CD14-positive monocyte (primary cell): ENCODE results near the gene ACAP3. TPM values are rescaled to one million over a fixed set of nuclear protein-coding genes. Genes with fewer than 3 reads are reported as not detected.
"Not testable (repeated sequence)": the region's sequence is repeated elsewhere in the genome, so short reads cannot be mapped to it uniquely, and the experiment has no call there.

Experiments
- DNase-seq, 3 donors: peaks; one replicate each; pipeline ENCODE4 v3.0.0-alpha.2; 2011 to 2022
- H2AFZ ChIP-seq: 2 replicates; pipeline ENCODE4 v1.6.0; 2012; ENCODE audit warnings: mild to moderate bottlenecking, low read depth, low read length, inconsistent platforms; ENCODE audit not compliant: insufficient read depth, poor library complexity, severe bottlenecking
- H3K27ac ChIP-seq, 2 donors: 1 replicate in 1 of 2; 2 replicates in 1 of 2; pipeline ENCODE4 v1.5.1; 2012 to 2013; ENCODE audit warnings: low read length in 2 of 2, control low read depth in 1 of 2, inconsistent platforms in 1 of 2, low read depth in 1 of 2, mild to moderate bottlenecking in 1 of 2
- H3K27me3 ChIP-seq, 2 donors: one replicate each; pipeline versions ENCODE4 v1.6.0 to v1.6.1; 2011 to 2013; ENCODE audit warnings: low read length in 2 of 2; ENCODE audit not compliant: control insufficient read depth in 2 of 2, insufficient read depth in 2 of 2
- H3K36me3 ChIP-seq, 2 donors: replicated peaks in 1 of 2; 1 replicate in 1 of 2; 2 replicates in 1 of 2; pipeline versions ENCODE4 v1.5.1 to v1.6.1; 2012 to 2013; ENCODE audit warnings: low read length in 2 of 2, control low read depth in 1 of 2, inconsistent platforms in 1 of 2, mild to moderate bottlenecking in 1 of 2; ENCODE audit not compliant: insufficient read depth in 2 of 2, control insufficient read depth in 1 of 2
- H3K4me1 ChIP-seq, 2 donors: 1 replicate in 1 of 2; 2 replicates in 1 of 2; pipeline versions ENCODE4 v1.5.1 to v1.6.1; 2012 to 2013; ENCODE audit warnings: low read length in 2 of 2, control low read depth in 1 of 2, inconsistent platforms in 1 of 2, mild to moderate bottlenecking in 1 of 2, moderate library complexity in 1 of 2; ENCODE audit not compliant: insufficient read depth in 2 of 2, control insufficient read depth in 1 of 2
- H3K4me2 ChIP-seq: replicated peaks from 2 replicates; pipeline ENCODE3; 2012; ENCODE audit warnings: low read length, moderate library complexity, mild to moderate bottlenecking; ENCODE audit not compliant: poor library complexity, severe bottlenecking; ENCODE audit errors: extremely low read depth
- H3K4me3 ChIP-seq, 3 experiments: fragments of 200-600 bp in 1 of 3; sonication (generic) in 1 of 3; replicated peaks in 1 of 3; 1 replicate in 2 of 3; 2 replicates in 1 of 3; pipeline ENCODE4 v1.5.1; 2011 to 2013; ENCODE audit warnings: low read length in 3 of 3, mild to moderate bottlenecking in 3 of 3, control low read depth in 2 of 3, low read depth in 2 of 3, inconsistent platforms in 1 of 3, moderate library complexity in 1 of 3
- H3K79me2 ChIP-seq: 2 replicates; pipeline ENCODE4 v1.6.0; 2012; ENCODE audit warnings: mild to moderate bottlenecking, control low read depth, inconsistent platforms, low read length, moderate library complexity; ENCODE audit not compliant: insufficient read depth
- H3K9ac ChIP-seq: 2 replicates; pipeline ENCODE4 v1.6.0; 2017; ENCODE audit warnings: low read length, mild to moderate bottlenecking; ENCODE audit not compliant: insufficient read depth, poor library complexity, severe bottlenecking
- H3K9me3 ChIP-seq, 2 donors: replicated peaks in 1 of 2; 1 replicate in 1 of 2; 2 replicates in 1 of 2; pipeline versions ENCODE4 v1.5.1 to v1.6.1; 2012 to 2013; ENCODE audit warnings: low read length in 2 of 2, control low read depth in 1 of 2; ENCODE audit not compliant: control insufficient read depth in 1 of 2, insufficient read depth in 1 of 2
- H4K20me1 ChIP-seq: 2 replicates; pipeline ENCODE4 v1.6.0; 2012; ENCODE audit warnings: mild to moderate bottlenecking, low read length, control low read depth, moderate library complexity; ENCODE audit not compliant: insufficient read depth
- H3K27ac Mint-ChIP-seq, 7 donors: one replicate each; pipeline ENCODE4 v1.8.0; 2020; ENCODE audit warnings: mild to moderate bottlenecking in 7 of 7, mixed read lengths in 7 of 7, moderate library complexity in 6 of 7, inconsistent platforms in 2 of 7
- H3K27me3 Mint-ChIP-seq, 3 donors: one replicate each; pipeline ENCODE4 v1.8.0; 2021 to 2022; ENCODE audit warnings: low read depth in 3 of 3, mild to moderate bottlenecking in 3 of 3, mixed read lengths in 3 of 3, moderate library complexity in 3 of 3, inconsistent platforms in 1 of 3
- H3K36me3 Mint-ChIP-seq, 2 donors: one replicate each; pipeline ENCODE4 v1.8.0; 2020; ENCODE audit warnings: mixed read lengths in 2 of 2, inconsistent platforms in 1 of 2, mild to moderate bottlenecking in 1 of 2
- H3K4me1 Mint-ChIP-seq: one replicate; pipeline ENCODE4 v1.8.0; 2020; ENCODE audit warnings: mild to moderate bottlenecking, mixed read lengths
- H3K4me3 Mint-ChIP-seq, 2 donors: one replicate each; pipeline ENCODE4 v1.8.0; 2020; ENCODE audit warnings: mild to moderate bottlenecking in 2 of 2, mixed read lengths in 2 of 2, moderate library complexity in 1 of 2
- H3K9me3 Mint-ChIP-seq, 7 donors: one replicate each; pipeline ENCODE4 v1.8.0; 2020 to 2022; ENCODE audit warnings: mixed read lengths in 7 of 7, mild to moderate bottlenecking in 6 of 7, moderate library complexity in 6 of 7, inconsistent platforms in 2 of 7
- WGBS: methylation state at CpG from one replicate; pipeline ENCODE4 v1.1.5; 2013; ENCODE audit warnings: missing lambda C conversion rate; ENCODE audit not compliant: insufficient coverage; 5-methylcytosine and 5-hydroxymethylcytosine counted together
- intact Hi-C, 2 donors: fragments of 100-400 bp; cut with micrococcal nuclease; formaldehyde crosslinking; loops; one replicate each; pipeline versions ENCODE4 v1.15.0 to v1.15.1; 2023
- polyA plus RNA-seq, 3 donors: library from polyadenylated mRNA; depleted of rRNA in 1 of 3; unstranded in 2 of 3; stranded (reverse) in 1 of 3; fragments of 300-500 nt in 2 of 3; fragments of >200 nt in 1 of 3; fragmentation: Illumina TruSeq in 2 of 3; gene quantifications; 1 replicate in 2 of 3; 2 replicates in 1 of 3; pipeline ENCODE4 v1.2.3, GENCODE V29; 2012 to 2021
- TF ChIP-seq, protein P1 (sequence below): fragments of 200-600 bp; IDR thresholded peaks from one replicate; pipeline ENCODE4 v1.8.0; 2022; ENCODE audit warnings: antibody characterized with exemption, mild to moderate bottlenecking

ACAP3 gene
- polyA plus RNA-seq, 3 donors: 3.5 to 132 (median 4.0) TPM

DNA sequence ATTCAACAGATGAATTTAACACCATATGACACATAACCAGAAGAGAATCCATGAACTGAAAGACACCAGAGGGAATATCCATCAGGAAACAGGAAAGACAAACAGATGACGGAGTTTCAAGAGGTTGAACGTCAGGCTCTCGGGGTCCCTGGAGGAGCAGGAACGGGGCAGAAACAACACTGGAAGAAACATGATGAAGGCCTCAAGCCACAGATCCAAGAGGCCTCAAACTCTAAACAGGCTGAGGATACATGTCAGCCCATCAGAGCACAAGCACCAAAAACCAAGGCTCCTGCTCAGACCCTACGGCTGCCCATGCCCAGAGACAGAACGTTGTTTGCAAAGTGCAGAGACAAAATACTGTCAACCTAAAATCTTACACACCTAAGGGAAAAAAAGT, 9.7 kb upstream of the ACAP3 start:
- intact Hi-C loops: no loop called here
- TF ChIP-seq, protein P1, sequence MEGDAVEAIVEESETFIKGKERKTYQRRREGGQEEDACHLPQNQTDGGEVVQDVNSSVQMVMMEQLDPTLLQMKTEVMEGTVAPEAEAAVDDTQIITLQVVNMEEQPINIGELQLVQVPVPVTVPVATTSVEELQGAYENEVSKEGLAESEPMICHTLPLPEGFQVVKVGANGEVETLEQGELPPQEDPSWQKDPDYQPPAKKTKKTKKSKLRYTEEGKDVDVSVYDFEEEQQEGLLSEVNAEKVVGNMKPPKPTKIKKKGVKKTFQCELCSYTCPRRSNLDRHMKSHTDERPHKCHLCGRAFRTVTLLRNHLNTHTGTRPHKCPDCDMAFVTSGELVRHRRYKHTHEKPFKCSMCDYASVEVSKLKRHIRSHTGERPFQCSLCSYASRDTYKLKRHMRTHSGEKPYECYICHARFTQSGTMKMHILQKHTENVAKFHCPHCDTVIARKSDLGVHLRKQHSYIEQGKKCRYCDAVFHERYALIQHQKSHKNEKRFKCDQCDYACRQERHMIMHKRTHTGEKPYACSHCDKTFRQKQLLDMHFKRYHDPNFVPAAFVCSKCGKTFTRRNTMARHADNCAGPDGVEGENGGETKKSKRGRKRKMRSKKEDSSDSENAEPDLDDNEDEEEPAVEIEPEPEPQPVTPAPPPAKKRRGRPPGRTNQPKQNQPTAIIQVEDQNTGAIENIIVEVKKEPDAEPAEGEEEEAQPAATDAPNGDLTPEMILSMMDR: no peak
- Histone ChIP-seq H3K36me3 (peaks cover 60 to 78% of the 10 kb centered on the region in 2 donors), H3K4me2 (no peak overlapping the region), H3K79me2 (peaks cover 24% of the 10 kb centered on the region), H3K27me3 (no peaks in the 10 kb centered on the region), H3K27ac (no peak overlapping the region), H4K20me1 (peaks cover 77% of the 10 kb centered on the region), H3K9ac (no peak overlapping the region), H3K4me3 (no peak overlapping the region), H3K4me1 (no peaks in the 10 kb centered on the region), H2AFZ (no peak overlapping the region), H3K9me3 (no peaks in the 10 kb centered on the region)
- DNase-seq: no peak
- Mint-ChIP-seq H3K27ac (peak overlapping the region in 1 of 7 donors; percentile 11), H3K4me1 (peaks cover 5% of the 10 kb centered on the region), H3K27me3 (no peaks in the 10 kb centered on the region), H3K36me3 (peaks cover 48 to 76% of the 10 kb centered on the region in 2 donors), H3K4me3 (no peak overlapping the region), H3K9me3 (no peaks in the 10 kb centered on the region)
- WGBS: 97% methylated on average over 5 of the region's 6 CpGs

DNA sequence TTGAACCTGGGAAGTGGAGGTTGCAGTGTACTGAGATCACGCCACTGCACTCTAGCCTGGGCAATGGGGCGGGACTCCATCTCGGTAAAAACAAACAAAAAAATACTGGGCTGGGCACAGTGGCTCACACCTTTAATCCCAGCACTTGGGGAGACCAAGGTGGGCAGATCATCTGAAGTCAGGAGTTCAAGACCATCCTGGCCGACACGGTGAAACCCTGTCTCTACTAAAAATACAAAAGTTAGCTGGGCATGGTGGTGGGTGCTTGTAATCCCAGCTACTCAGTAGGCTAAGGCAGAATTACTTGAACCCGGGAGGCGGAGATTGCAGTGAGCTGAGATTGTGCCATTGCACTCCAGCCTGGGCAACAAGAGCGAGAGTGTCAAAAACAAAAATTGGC, 8.5 kb upstream of the ACAP3 start:
- H3K9me3 Mint-ChIP-seq, H3K4me3 ChIP-seq, H3K27me3 ChIP-seq, DNase-seq, H3K27ac ChIP-seq, H3K27me3 Mint-ChIP-seq, H3K9ac ChIP-seq, H3K4me3 Mint-ChIP-seq, intact Hi-C loops, H3K4me1 ChIP-seq, H3K4me2 ChIP-seq, H3K9me3 ChIP-seq, H3K4me1 Mint-ChIP-seq, H2AFZ ChIP-seq: not testable (repeated sequence)
- WGBS: 100% methylated on average over 2 of the region's 8 CpGs
- H3K36me3 Mint-ChIP-seq: peaks cover 48 to 88% of the 10 kb centered on the region in 2 donors
- H3K27ac Mint-ChIP-seq: peak overlapping the region in 3 of 7 donors; percentile 10 to 36 (median 33)
- peaks cover 71% of the 10 kb centered on the region for H4K20me1 ChIP-seq
- peaks cover 16% of the 10 kb centered on the region for H3K79me2 ChIP-seq
- peaks cover 72 to 89% of the 10 kb centered on the region in 2 donors for H3K36me3 ChIP-seq
